HEK293 (cell line): Measurements from ENCODE around the gene NDUFV2.

Source experiments
- CTCF ChIA-PET: fragments of 350-600 bp; formaldehyde crosslinking; extraction: SDS; loops from one replicate; lab custom pipeline; 2021; ENCODE audit warnings: antibody characterized with exemption; lab: Yijun Ruan, JAX
- POLR2A ChIA-PET: fragments of 300-600 bp; formaldehyde crosslinking; extraction: SDS; loops from one replicate; lab custom pipeline; 2020; ENCODE audit warnings: antibody characterized with exemption, inconsistent platforms; lab: Yijun Ruan, JAX
- H3K27ac ChIP-seq: fragments of 200-500 bp; sonication (Bioruptor generic); 2 replicates; pipeline ENCODE4 v1.5.1; 2014; ENCODE audit warnings: low read depth, low read length, control low read depth, inconsistent platforms; ENCODE audit errors: extremely low read depth
- H3K36me3 ChIP-seq, 2 experiments: fragments of 200-500 bp in 1 of 2; sonication (Bioruptor generic) in 1 of 2; 1 replicate in 1 of 2; 2 replicates in 1 of 2; pipeline ENCODE4 v1.5.1; 2014 to 2017; ENCODE audit warnings: inconsistent platforms in 2 of 2, low read length in 2 of 2; ENCODE audit not compliant: control insufficient read depth in 2 of 2, insufficient read depth in 1 of 2
- H3K4me1 ChIP-seq: fragments of 200-500 bp; sonication (Bioruptor generic); 2 replicates; pipeline ENCODE4 v1.5.1; 2014; ENCODE audit warnings: mild to moderate bottlenecking, low read length, inconsistent platforms; ENCODE audit not compliant: control insufficient read depth, insufficient read depth
- H3K4me3 ChIP-seq: 2 replicates; pipeline ENCODE4 v1.5.1; 2011; ENCODE audit warnings: low read depth, mild to moderate bottlenecking, control low read depth, low read length, moderate library complexity
- H3K9me3 ChIP-seq: fragments of 200-500 bp; sonication (Bioruptor generic); 2 replicates; pipeline ENCODE4 v1.5.1; 2014; ENCODE audit warnings: low read depth, low read length, inconsistent platforms; ENCODE audit not compliant: control insufficient read depth, insufficient read depth
- BCL11B ChIP-seq: fragments of 450-650 bp; formaldehyde crosslinking; IDR thresholded peaks from 2 replicates; pipeline ENCODE4 v1.5.1; 2016; ENCODE audit warnings: low read depth, missing biosample characterization, missing genetic modification characterization
- BCL6B ChIP-seq: fragments of 450-650 bp; formaldehyde crosslinking; IDR thresholded peaks from 2 replicates; pipeline ENCODE4 v1.5.1; 2017; ENCODE audit warnings: missing biosample characterization, missing genetic modification characterization
- KLF1 ChIP-seq: fragments of 450-650 bp; formaldehyde crosslinking; IDR thresholded peaks from 2 replicates; pipeline ENCODE4 v1.5.1; 2016; ENCODE audit warnings: missing biosample characterization, missing genetic modification characterization
- KLF16 ChIP-seq: fragments of 450-650 bp; formaldehyde crosslinking; IDR thresholded peaks from 2 replicates; pipeline ENCODE4 v1.5.1; 2017; ENCODE audit warnings: missing biosample characterization, missing genetic modification characterization
- KLF9 ChIP-seq: fragments of 450-650 bp; formaldehyde crosslinking; IDR thresholded peaks from 2 replicates; pipeline ENCODE4 v1.5.1; 2016; ENCODE audit warnings: missing biosample characterization, missing genetic modification characterization, low read depth
- MEIS1 ChIP-seq: sonication (generic); formaldehyde crosslinking; IDR thresholded peaks from 2 replicates; pipeline ENCODE4 v1.8.1; 2022; ENCODE audit warnings: missing genetic modification reagents, mild to moderate bottlenecking, borderline replicate concordance
- PRDM4 ChIP-seq: fragments of 450-650 bp; formaldehyde crosslinking; IDR thresholded peaks from 2 replicates; pipeline ENCODE4 v1.5.1; 2017; ENCODE audit warnings: missing biosample characterization, missing genetic modification characterization
- PRDM6 ChIP-seq: fragments of 450-650 bp; formaldehyde crosslinking; IDR thresholded peaks from 2 replicates; pipeline ENCODE4 v1.5.1; 2017; ENCODE audit warnings: missing biosample characterization, missing genetic modification characterization
- TRIM28 ChIP-seq: IDR thresholded peaks from 2 replicates; pipeline ENCODE4 v1.6.1; 2011; ENCODE audit warnings: low read length, control low read depth, borderline replicate concordance
- ZBTB8A ChIP-seq: fragments of 450-650 bp; formaldehyde crosslinking; IDR thresholded peaks from 2 replicates; pipeline ENCODE4 v1.5.1; 2016; ENCODE audit warnings: missing biosample characterization, missing genetic modification characterization
- ZNF114 ChIP-seq: fragments of 450-650 bp; formaldehyde crosslinking; IDR thresholded peaks from 2 replicates; pipeline ENCODE4 v1.5.0; 2017; ENCODE audit warnings: missing biosample characterization, missing genetic modification characterization
- ZNF2 ChIP-seq: fragments of 450-650 bp; formaldehyde crosslinking; IDR thresholded peaks from 2 replicates; pipeline ENCODE4 v1.5.1; 2016; ENCODE audit warnings: missing biosample characterization, missing genetic modification characterization
- ZNF274 ChIP-seq, 2 experiments: fragments of 200-500 bp in 1 of 2; fragments of 450-650 bp in 1 of 2; sonication (Bioruptor generic) in 1 of 2; formaldehyde crosslinking in 1 of 2; IDR thresholded peaks; 2 replicates each; pipeline versions ENCODE4 v1.5.1 to v1.6.1; 2014 to 2016; ENCODE audit warnings: borderline replicate concordance in 1 of 2, inconsistent platforms in 1 of 2, low read length in 1 of 2, missing biosample characterization in 1 of 2, missing genetic modification characterization in 1 of 2
- ZNF521 ChIP-seq: fragments of 450-650 bp; formaldehyde crosslinking; IDR thresholded peaks from 2 replicates; pipeline ENCODE4 v1.5.1; 2017; ENCODE audit warnings: missing biosample characterization, mild to moderate bottlenecking, missing genetic modification characterization
- ZNF558 ChIP-seq: fragments of 450-650 bp; formaldehyde crosslinking; IDR thresholded peaks from 2 replicates; pipeline ENCODE4 v1.5.1; 2016; ENCODE audit warnings: missing biosample characterization, missing genetic modification characterization
- ZNF561 ChIP-seq: fragments of 450-650 bp; IDR thresholded peaks from 2 replicates; pipeline ENCODE4 v1.5.1; 2018; ENCODE audit warnings: missing biosample characterization, missing genetic modification characterization, borderline replicate concordance
- ZNF585B ChIP-seq: fragments of 450-650 bp; formaldehyde crosslinking; IDR thresholded peaks from 2 replicates; pipeline ENCODE4 v1.5.1; 2016; ENCODE audit warnings: missing biosample characterization, missing genetic modification characterization
- ZNF624 ChIP-seq: fragments of 450-650 bp; formaldehyde crosslinking; IDR thresholded peaks from 2 replicates; pipeline ENCODE4 v1.5.1; 2017; ENCODE audit warnings: missing biosample characterization, missing genetic modification characterization
- ZNF658 ChIP-seq: fragments of 450-650 bp; formaldehyde crosslinking; IDR thresholded peaks from 2 replicates; pipeline ENCODE4; 2016; ENCODE audit warnings: missing biosample characterization, missing genetic modification characterization
- ZNF677 ChIP-seq: fragments of 450-650 bp; IDR thresholded peaks from 2 replicates; pipeline ENCODE4 v1.5.0; 2018; ENCODE audit warnings: missing biosample characterization, mild to moderate bottlenecking, missing genetic modification characterization, moderate library complexity
- ZNF692 ChIP-seq: fragments of 450-650 bp; formaldehyde crosslinking; IDR thresholded peaks from 2 replicates; pipeline ENCODE4 v1.5.1; 2016; ENCODE audit warnings: missing biosample characterization, missing genetic modification characterization
- ZNF776 ChIP-seq: fragments of 450-650 bp; formaldehyde crosslinking; IDR thresholded peaks from 2 replicates; pipeline ENCODE4 v1.5.0; 2017; ENCODE audit warnings: missing biosample characterization, missing genetic modification characterization, borderline replicate concordance
- ZNF791 ChIP-seq: fragments of 450-650 bp; formaldehyde crosslinking; IDR thresholded peaks from 2 replicates; pipeline ENCODE4 v1.5.1; 2016; ENCODE audit warnings: missing biosample characterization, missing genetic modification characterization
- ZNF843 ChIP-seq: fragments of 450-650 bp; formaldehyde crosslinking; IDR thresholded peaks from 2 replicates; pipeline ENCODE4 v1.5.1; 2016; ENCODE audit warnings: missing biosample characterization, missing genetic modification characterization

Gene NDUFV2

GRCh38 chr18:9130195-9130594 lies 27.7 kb downstream of the NDUFV2 start:
- ChIA-PET POLR2A (no interaction called here), CTCF (no interaction called here)
- no peaks in the 10 kb centered on the region for H3K9me3 ChIP-seq
- no peak overlapping the region for H3K4me3 ChIP-seq
- H3K36me3 ChIP-seq, result peaks cover 76 to 81% of the 10 kb centered on the region in 2 experiments
- H3K27ac ChIP-seq, result no peak overlapping the region
- H3K4me1 ChIP-seq, result peaks cover 6% of the 10 kb centered on the region; the same call in 1 of the 2 replicates
- TF ChIP-seq ZNF624 (tag by site-specific recombination), result no peak
- TF ChIP-seq ZBTB8A (tag by site-specific recombination), result no peak
- no peak for TF ChIP-seq KLF9 (tag by site-specific recombination)

- H3K4me3 ChIP-seq, result no peak overlapping the region
- peaks cover 6% of the 10 kb centered on the region; the same call in 1 of the 2 replicates for H3K4me1 ChIP-seq
- no peak for TF ChIP-seq KLF16
- no peak for TF ChIP-seq ZNF791
- TF ChIP-seq ZNF274 (IDR thresholded peaks at IDR 0.05; ENCODE audit: low read length), result no peak
- TF ChIP-seq ZNF274 (tag by site-specific recombination; IDR thresholded peaks at IDR 0.05; ENCODE audit: borderline replicate concordance), result no peak
- no peak for TF ChIP-seq ZNF776 (tag by site-specific recombination)
- no peak for TF ChIP-seq ZNF658
- no peak for TF ChIP-seq ZNF2 (tag by site-specific recombination)
- no peak for TF ChIP-seq BCL11B (tag by site-specific recombination)
- no peak for TF ChIP-seq ZNF692 (tag by site-specific recombination)
- TF ChIP-seq KLF1 (tag by site-specific recombination), result no peak
- TF ChIP-seq ZNF558 (tag by site-specific recombination), result no peak
- no peak for TF ChIP-seq ZNF561 (tag by site-specific recombination)
- no peak for TF ChIP-seq TRIM28
- TF ChIP-seq PRDM4, result no peak
- no peak for TF ChIP-seq ZNF114
- no peak for TF ChIP-seq ZNF585B (tag by site-specific recombination)
- no peak for TF ChIP-seq ZNF521
- no peak overlapping the region for H3K27ac ChIP-seq
- H3K36me3 ChIP-seq, result peaks cover 74 to 79% of the 10 kb centered on the region in 2 experiments
- ChIA-PET POLR2A (no interaction called here), CTCF (no interaction called here)
- no peaks in the 10 kb centered on the region for H3K9me3 ChIP-seq
These were observed 28.3 kb downstream of the NDUFV2 start for GRCh38 chr18:9130806-9131205.

- H3K4me1 ChIP-seq, result peaks cover 6% of the 10 kb centered on the region; the same call in 1 of the 2 replicates
- POLR2A ChIA-PET, result no interaction called here
- CTCF ChIA-PET, result no interaction called here
- TF ChIP-seq ZNF677 (tag by site-specific recombination) (no peak), MEIS1 (CRISPR knock-in tag) (no peak), ZNF658 (no peak), BCL6B (tag by site-specific recombination) (no peak), PRDM6 (tag by site-specific recombination) (no peak), ZNF843 (tag by site-specific recombination) (no peak)
- H3K4me3 ChIP-seq, result no peak overlapping the region
- no peak overlapping the region for H3K27ac ChIP-seq
- no peaks in the 10 kb centered on the region for H3K9me3 ChIP-seq
- H3K36me3 ChIP-seq, result peaks cover 59 to 63% of the 10 kb centered on the region in 2 experiments
These were observed 30.1 kb downstream of the NDUFV2 start for GRCh38 chr18:9132628-9133027.
